HG03025 (cell line): ENCODE data around the gene PARPBP.
"Not testable (repeated sequence)": the region's sequence is repeated elsewhere in the genome, so short reads cannot be mapped to it uniquely, and the experiment has no call there.

Experiments used
- ATAC-seq: cut with Tn5 transposase; IDR thresholded peaks from one replicate; pipeline ENCODE4 v1.9.1; 2021; ENCODE audit warnings: mild to moderate bottlenecking, moderate library complexity; ENCODE audit not compliant: unreplicated experiment, low FRiP score

Gene PARPBP

DNA sequence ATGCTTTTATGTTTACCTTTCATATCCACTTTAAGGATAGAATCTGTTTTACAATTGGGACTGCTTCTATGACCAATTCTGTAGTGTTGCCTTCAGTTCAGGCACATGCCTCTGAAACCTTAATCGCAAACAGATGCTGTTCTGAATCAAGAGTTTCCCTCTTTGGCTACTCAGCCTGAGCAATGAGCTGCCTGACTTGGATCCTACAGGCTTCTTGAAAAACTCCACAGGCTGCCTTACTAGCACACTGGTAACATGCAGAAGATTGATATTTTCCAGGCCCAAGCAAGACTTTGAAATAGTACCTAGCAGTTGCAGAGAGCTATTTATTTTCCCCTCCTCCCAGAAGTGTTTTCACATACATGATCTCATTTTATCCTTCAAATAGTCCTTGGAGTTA lies 112.5 kb downstream of the PARPBP start:
- ATAC-seq: no peak

DNA sequence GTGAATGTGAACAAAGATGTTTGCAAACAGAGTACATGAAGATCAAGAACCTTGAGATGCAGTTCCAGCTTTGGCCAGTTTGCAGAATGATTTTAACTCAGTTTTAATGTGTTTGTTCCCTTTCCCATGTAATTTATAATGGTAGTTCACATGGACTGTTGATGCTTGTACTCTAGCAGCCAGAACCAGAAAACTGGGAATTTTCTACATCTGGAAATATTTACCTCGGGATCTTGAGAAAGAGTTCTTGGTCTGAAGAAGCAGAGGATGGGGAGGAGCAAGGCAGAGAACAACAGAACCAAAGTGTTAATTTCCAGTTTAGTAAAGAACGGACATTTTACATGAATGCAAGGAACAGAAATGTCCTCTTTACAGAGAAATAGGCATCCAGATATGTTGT lies 114.6 kb downstream of the PARPBP start:
- ATAC-seq: no peak

DNA sequence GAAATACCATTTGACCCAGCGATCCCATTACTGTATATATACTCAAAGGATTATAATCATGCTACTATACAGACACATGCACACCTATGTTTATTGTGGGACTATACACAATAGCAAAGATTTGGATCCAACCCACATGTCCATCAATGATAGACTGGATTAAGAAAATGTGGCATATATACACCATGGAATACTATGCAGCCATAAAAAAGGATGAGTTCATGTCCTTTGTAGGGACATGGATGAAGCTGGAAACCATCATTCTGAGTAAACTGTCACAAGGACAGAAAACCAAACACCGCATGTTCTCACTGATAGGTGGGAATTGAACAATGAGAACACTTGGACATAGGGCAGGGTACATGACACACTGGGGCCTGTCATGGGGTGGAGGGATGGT lies 120.9 kb downstream of the PARPBP start:
- ATAC-seq: not testable (repeated sequence)
